VCaP (cell line): ENCODE data around the gene MRPL51.

Experiments used
- H3K27ac ChIP-seq: fragments of 450-650 bp; 2 replicates; pipeline ENCODE4 v1.5.1; 2017
- TF ChIP-seq, protein P1 (sequence below): fragments of 450-650 bp; conservative IDR thresholded peaks from 2 replicates; pipeline ENCODE4 v1.5.1; 2017; ENCODE audit warnings: mild to moderate bottlenecking, moderate library complexity

The MRPL51 gene

DNA sequence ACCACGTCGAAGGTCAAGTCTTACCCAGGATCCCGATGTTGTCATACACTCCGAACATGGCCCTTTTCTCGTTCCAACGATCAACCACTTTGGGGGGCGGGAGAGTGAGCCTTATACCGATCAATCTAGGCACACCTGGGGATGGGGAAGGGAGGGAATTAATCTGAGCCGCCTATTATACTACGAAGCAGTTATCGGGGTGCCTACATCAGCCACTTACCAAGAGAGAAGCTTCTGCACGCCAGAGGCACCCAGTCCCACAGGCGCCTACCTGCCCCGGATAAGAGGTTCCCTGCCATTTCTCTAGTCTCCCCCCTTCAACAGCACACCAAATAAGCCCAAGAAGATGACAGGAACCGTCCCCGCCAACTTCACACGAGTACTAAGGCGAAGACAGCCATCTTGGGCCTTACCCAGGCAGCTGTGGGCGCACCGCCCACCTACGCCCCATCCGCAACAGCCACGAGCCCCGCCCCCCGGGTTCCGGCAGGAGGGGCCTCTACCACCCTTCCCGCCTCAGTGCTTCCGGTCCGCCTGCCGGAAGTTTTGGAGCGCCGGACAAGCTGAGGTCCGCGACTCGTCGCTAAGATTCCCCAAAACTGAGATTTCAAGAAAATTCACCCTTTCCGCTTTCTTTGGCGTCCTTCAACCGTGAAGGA is at the start of gene MRPL51:
Gene MRPL51, minus strand, starts transcription at position 425 of the 659 bp plus-strand sequence. Its CDS starts 126 bp downstream, at position 299.
- peak within 1 kb of the TSS; percentile 96 for H3K27ac ChIP-seq
- TF ChIP-seq, protein P1, sequence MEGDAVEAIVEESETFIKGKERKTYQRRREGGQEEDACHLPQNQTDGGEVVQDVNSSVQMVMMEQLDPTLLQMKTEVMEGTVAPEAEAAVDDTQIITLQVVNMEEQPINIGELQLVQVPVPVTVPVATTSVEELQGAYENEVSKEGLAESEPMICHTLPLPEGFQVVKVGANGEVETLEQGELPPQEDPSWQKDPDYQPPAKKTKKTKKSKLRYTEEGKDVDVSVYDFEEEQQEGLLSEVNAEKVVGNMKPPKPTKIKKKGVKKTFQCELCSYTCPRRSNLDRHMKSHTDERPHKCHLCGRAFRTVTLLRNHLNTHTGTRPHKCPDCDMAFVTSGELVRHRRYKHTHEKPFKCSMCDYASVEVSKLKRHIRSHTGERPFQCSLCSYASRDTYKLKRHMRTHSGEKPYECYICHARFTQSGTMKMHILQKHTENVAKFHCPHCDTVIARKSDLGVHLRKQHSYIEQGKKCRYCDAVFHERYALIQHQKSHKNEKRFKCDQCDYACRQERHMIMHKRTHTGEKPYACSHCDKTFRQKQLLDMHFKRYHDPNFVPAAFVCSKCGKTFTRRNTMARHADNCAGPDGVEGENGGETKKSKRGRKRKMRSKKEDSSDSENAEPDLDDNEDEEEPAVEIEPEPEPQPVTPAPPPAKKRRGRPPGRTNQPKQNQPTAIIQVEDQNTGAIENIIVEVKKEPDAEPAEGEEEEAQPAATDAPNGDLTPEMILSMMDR, result no peak

DNA sequence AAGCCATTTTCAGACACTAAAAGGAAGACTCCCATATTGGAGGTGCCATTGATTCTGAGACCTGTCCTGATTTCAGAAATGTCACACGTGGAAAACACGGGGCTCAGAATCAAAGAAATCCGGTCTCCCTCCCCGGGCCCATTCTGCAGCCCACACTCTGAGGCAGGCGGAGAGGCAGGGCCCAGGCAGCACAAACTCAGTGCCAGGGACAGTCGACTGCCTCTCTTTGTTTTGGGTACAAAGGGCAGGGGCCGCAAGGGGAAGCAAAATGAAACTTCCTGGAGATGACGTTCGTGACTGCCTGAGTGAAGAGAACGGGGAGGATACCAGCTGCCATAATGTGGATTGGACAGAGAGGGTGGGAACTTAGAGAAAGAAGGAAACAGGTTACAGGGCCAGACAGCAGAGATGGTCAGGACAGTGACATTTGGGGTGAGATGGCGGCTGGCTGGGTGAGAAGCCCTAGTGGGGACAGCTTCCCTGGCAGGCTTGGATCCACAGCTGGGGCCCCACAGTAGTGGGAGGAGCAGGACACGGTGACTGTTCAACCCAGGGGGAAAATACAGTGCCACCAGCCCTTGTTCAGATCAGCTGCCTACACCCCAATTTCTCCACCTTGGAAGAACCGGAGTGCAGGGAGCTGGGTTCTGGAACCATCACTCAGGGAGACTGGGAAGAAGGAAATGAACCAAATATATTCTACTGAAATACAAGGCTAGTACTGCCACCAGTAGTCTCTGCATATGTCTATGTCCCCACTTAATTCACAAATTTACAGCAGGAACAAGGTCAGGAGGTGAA is 49.3 kb upstream of the MRPL51 start:
- TF ChIP-seq, protein P1, result no peak
- H3K27ac ChIP-seq, result no peak overlapping the region

DNA sequence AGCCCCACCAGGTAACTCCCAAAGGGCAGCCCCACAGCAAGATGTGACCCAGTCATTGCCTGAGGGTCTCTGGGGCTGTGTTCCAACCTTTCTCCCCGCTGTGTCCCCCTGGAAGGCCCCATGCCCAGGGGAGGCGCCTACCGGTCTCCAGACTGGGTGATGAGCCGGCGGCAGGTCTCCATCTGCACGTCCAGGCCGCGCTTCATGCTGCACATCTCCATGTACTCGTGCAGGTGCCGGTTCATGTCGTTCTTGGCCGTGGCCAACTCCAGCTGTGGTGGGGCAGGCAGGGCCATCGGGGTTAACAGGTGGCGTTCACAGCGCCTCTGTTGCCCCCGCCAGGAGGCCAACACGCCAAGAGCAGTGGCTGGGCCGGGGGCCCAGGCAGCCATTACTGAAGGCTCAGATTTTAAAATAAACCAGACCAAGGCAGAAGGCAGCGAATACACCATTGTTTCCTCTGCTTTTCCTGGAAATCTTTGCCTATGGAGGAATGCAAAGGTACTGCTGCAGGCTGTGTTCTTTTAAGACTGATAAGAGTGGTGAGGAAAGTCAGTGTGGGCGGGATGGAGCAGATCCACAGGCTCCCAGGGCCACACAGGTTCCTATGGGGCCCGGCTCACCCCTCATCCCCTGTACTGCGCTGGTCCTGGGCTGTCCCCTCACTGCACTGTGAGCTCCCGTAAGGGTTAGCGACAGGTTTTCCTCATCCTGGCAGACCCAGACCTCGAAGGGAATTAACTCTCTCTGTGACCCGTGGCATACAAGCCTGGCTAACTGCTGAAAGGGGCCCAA is 48.5 kb upstream of the MRPL51 start:
- no peak overlapping the region for H3K27ac ChIP-seq
- TF ChIP-seq, protein P1, result no peak

DNA sequence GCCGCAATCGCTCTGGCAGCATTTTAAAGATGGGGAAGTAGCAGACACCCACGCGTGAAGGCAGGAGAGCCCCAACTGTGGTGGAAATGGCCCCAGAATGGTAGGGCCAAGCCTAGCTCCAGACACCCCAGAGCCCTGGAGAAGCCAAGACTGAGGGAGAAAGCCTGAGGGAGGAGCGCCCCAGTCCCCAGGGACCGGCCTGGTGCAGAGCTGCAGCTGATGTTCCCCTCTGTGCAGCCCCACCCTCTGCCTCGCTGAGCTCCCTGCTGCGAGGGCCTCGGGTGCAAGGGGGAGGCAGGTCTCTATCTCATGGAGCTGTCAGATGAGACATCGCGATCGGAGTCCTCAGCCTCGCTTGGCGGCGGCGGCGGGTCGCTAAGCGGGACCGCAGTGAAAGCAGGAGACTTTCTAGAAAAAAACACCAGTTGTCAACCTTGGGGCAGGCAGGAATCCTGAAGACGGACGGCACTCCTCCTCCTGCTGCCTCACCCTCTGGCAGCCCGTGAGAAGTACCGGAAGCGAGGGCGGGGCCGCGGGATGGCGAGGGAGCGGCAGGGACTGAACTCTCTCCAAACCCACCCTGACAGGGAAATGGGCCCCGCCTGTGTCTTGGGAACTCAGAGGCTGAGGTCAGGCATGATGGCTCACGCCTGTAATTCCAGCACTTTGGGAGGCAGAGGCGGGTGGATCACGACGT is 47.3 kb upstream of the MRPL51 start:
- TF ChIP-seq, protein P1, result no peak
- peak overlapping the region; percentile 22 for H3K27ac ChIP-seq

DNA sequence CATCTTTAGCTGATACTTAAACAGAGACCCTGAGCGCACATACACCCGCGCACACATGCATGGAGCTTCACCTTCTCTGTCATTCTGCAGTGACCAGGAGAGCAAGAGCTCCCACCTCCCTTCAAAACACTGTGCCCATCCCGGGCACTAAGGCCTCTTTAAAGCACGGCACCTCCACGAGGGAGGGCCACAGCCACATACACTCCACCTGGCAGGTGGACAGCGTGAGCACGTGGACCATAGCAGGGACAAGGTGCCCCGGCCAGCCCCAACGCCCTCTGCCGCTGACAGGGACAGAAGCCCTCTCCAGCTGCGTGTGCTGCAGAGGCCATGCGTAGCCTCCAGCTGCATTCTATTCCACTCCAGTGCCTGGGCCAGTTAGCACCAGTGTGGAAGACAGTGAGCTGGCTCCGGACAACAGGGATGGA is 46.7 kb upstream of the MRPL51 start:
- TF ChIP-seq, protein P1, result no peak
- H3K27ac ChIP-seq, result peak overlapping the region; percentile 22; the same call in 1 of the 2 replicates

DNA sequence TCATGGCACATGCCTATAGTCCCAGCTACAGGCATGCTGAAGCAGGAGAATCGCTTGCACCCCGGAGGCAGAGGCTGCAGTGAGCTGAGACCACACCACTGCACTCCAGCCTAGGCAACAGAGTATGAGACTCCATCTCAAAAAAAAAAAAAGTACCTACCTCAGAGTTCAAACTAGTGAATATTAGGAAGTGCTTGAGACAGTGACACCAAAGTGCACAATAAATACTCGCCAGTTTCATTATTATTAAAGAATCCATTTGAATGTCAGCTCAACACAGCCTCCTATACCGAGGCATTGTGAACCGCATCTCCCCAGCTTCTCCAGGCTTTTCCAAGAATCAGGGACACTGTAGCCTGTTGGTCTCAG is 46.2 kb upstream of the MRPL51 start:
- TF ChIP-seq, protein P1, result no peak
- no peak overlapping the region; the same call in 1 of the 2 replicates for H3K27ac ChIP-seq
